Activated naive CD8-positive, alpha-beta T cell treated with anti-CD3 and anti-CD28 coated beads, Interleukin-2, amount 50 U/mL, for 24 hours (primary cell): ENCODE results near the gene GLIPR2.

ENCODE experiments used
- ATAC-seq: fragments of 150-1000 bp; cut with Tn5 transposase; one replicate; pipeline ENCODE4 v1.10.0; 2021
- DNase-seq: peaks from one replicate; pipeline ENCODE4 v3.0.0; 2021
- H3K27ac Mint-ChIP-seq: one replicate; pipeline ENCODE4 v1.8.0; 2021; ENCODE audit warnings: mild to moderate bottlenecking, mixed read lengths
- H3K27me3 Mint-ChIP-seq: one replicate; pipeline ENCODE4 v1.8.0; 2021; ENCODE audit warnings: mixed read lengths
- H3K36me3 Mint-ChIP-seq: one replicate; pipeline ENCODE4 v1.8.0; 2021; ENCODE audit warnings: low read depth, mixed read lengths
- H3K4me1 Mint-ChIP-seq: one replicate; pipeline ENCODE4 v1.8.0; 2021; ENCODE audit warnings: mixed read lengths
- H3K4me3 Mint-ChIP-seq: one replicate; pipeline ENCODE4 v1.8.0; 2021; ENCODE audit warnings: mild to moderate bottlenecking, moderate library complexity, mixed read lengths
- H3K9me3 Mint-ChIP-seq: one replicate; pipeline ENCODE4 v1.8.0; 2021; ENCODE audit warnings: mixed read lengths

The GLIPR2 gene

DNA sequence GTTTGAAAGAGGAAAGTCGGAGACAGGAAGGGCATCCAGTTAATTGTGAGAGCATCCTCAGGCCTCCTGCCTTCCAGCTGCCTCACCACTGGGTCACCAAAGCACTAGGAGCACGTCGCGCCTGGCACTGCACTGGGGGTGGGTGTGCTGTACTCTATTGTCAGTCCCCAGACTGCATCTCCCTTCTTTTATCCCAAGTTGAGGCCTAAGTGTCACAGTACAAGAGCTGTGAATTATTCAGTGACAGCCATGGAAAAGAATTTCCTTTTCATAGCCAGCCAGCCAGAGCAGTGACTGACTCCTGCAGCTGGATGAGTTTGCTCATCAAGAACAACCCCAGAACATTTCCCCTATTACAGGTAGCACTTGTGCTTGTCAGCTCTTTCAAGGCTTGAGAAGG is 70.5 kb downstream of the GLIPR2 start:
- Mint-ChIP-seq H3K36me3 (peaks cover 76% of the 10 kb centered on the region), H3K4me3 (no peak overlapping the region), H3K4me1 (peaks cover 50% of the 10 kb centered on the region), H3K27me3 (no peaks in the 10 kb centered on the region), H3K27ac (peak overlapping the region; percentile 82), H3K9me3 (no peaks in the 10 kb centered on the region)
- ATAC-seq (no peak), DNase-seq (no peak)

DNA sequence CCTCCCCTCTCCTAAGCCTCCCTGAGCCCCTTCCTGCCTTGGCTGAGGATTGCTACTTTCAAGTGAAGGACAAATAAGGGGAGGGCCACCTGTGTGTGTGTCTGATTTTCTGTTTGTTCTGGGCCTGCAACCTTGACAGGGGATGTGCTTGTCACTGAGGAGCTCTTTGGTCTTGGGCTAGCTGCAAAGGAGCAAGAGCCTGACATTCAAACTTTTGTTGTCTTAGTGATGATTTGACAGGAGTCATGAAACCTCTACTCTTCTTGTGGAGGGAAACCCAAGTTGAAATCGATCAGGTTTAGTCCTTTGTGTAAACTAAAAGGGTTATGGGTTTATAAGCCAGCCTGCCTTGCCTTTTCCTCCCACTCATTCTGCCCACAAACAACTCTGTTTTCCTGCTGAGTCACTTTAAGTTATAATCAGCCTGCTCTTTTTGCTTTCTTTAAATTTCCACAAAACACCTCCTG is 71.0 kb downstream of the GLIPR2 start:
- Mint-ChIP-seq H3K4me1 (peaks cover 50% of the 10 kb centered on the region), H3K27ac (peak overlapping the region; percentile 82), H3K4me3 (peak overlapping the region; percentile 8), H3K9me3 (no peaks in the 10 kb centered on the region), H3K27me3 (no peaks in the 10 kb centered on the region), H3K36me3 (peaks cover 72% of the 10 kb centered on the region)
- no peak for DNase-seq
- ATAC-seq, result peak; percentile 55

- Mint-ChIP-seq H3K36me3 (peaks cover 71% of the 10 kb centered on the region), H3K4me1 (peaks cover 56% of the 10 kb centered on the region), H3K4me3 (no peak overlapping the region)
Observed at GRCh38 chr9:36208521-36209253, 72.2 kb downstream of the GLIPR2 start.

DNA sequence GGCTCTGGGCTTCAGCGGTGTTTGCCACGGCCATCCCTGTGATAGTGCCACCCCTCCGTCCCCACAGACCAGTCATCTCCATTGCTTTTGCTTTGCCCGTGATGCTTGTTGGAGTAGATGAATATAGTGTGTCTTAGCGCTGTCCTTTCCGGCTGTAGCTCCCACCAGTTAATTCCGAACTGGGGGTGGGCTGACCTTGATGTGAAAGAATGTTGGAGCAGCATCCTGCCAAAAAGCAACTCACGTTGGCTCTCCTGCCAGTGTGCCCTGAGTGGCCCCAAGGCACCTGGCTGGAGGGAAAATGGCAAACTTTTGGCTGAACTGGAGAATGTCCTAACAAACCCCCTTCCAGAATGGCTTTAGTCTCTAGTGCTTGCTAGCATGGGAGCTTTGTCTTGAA is 74.2 kb downstream of the GLIPR2 start:
- Mint-ChIP-seq H3K36me3 (peaks cover 58% of the 10 kb centered on the region), H3K9me3 (no peaks in the 10 kb centered on the region), H3K4me1 (peaks cover 57% of the 10 kb centered on the region), H3K27me3 (no peaks in the 10 kb centered on the region), H3K4me3 (no peak overlapping the region), H3K27ac (peak overlapping the region; percentile 37)
- ATAC-seq, result no peak
- DNase-seq, result no peak

More at GRCh38 chr9:36208521-36209253, 72.2 kb downstream of the GLIPR2 start:
- Mint-ChIP-seq H3K27ac (peak overlapping the region; percentile 82), H3K27me3 (no peaks in the 10 kb centered on the region), H3K9me3 (no peaks in the 10 kb centered on the region)
- DNase-seq (no peak), ATAC-seq (no peak)

- Mint-ChIP-seq H3K27ac (peak overlapping the region; percentile 37), H3K36me3 (peaks cover 57% of the 10 kb centered on the region), H3K4me1 (peaks cover 52% of the 10 kb centered on the region), H3K27me3 (no peaks in the 10 kb centered on the region), H3K9me3 (no peaks in the 10 kb centered on the region), H3K4me3 (no peak overlapping the region)
- DNase-seq (no peak), ATAC-seq (no peak)
Observed at GRCh38 chr9:36211510-36211909, 75.0 kb downstream of the GLIPR2 start.

DNA sequence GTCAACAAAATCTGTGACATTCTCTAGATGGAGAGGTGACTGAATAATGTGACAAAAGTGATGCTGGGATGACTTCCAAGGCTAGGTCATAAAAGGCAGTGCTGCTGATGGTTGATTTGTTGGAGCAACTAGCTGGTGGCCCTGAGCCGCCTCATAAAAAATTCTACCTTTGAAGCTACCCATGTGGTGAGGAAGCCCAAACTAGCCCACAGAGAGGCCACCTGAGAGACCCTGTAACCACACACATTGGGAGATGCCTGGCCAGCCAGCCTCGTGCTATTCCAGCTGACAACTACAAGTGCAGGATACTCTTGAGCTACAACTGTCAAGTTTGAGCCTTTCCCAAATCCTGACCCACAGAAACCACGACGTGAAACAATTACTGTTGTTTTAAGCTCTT is 76.9 kb downstream of the GLIPR2 start:
- Mint-ChIP-seq H3K36me3 (peaks cover 50% of the 10 kb centered on the region), H3K4me1 (peaks cover 47% of the 10 kb centered on the region), H3K27ac (no peak overlapping the region)

More for the DNA sequence above, 76.9 kb downstream of the GLIPR2 start:
- H3K9me3 Mint-ChIP-seq, result no peaks in the 10 kb centered on the region
- DNase-seq (no peak), ATAC-seq (no peak)
- no peak overlapping the region for H3K4me3 Mint-ChIP-seq
- no peaks in the 10 kb centered on the region for H3K27me3 Mint-ChIP-seq
